GM15510 (cell line): ENCODE results near the gene HOTAIR.

Experiments used
- POLR2A ChIP-seq: IDR thresholded peaks from 3 replicates; pipeline ENCODE4 v1.6.1; 2011; ENCODE audit warnings: borderline replicate concordance; ENCODE audit not compliant: insufficient read length; ENCODE audit errors: extremely low read depth

HOTAIR gene

DNA sequence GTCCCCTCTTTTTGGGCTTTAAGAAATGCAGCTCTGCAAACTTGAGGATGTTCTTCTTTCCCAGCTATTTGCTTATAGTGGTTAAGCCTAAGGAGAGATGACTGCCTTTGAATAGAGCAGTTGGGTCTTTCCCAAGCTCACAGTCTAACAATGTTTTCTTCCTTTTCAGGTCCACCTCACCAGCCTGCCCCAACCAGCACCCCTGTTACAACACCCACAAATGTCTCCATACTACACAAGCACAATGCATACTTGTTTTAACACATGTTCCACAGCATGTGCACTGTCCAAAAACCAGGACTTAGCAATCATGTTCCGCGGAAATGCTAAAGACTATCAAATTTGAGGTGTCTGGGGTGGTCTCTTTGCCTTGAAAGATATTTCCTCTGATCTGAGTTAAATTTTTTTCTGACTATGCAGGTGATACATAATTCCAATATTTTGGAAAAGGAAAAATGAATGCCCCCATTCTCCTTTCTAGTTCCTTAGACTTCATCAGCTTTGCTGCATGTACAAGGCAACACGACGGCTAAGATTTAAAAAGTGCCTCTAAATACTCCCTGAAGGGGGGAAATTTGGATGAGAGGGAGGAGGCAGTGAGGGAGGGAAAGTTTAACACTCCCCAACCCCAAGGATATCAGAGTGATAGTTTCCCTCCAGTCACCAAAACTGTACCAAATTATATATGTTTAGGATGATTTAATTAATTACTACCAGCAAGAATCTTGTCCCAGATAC lies 42.7 kb downstream of the HOTAIR start:
- no peak for TF ChIP-seq POLR2A

DNA sequence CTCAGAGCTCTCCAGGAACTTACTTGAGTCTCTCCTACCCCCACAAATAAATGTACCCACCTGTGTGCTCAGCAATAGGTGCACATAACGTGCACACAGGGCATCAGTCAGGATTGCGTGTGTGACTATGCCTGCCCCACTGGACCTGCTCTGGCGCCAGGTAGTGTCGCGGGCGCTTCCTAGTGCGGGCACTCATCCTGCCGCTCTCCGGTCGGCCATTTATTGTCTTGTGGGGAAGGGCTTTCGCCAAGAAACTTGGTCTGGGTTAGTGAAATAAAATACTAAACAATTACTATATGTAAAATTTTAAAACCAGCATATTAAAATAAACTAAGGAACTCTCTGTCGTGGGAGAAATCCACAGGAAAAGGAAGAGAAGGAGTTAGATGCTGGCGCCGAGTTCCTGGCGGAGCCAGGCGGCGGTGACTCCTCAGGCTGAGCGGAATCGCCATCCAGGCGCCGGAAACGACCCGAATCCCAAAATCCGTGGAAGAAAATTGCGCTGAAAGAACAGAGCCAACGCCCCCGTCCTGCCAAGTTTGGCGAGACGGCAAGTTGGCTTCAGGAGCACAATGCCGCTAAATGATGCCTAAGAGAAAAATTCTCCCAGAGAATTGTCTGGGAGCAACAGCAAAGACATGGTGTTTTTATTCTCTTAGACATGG lies 44.0 kb downstream of the HOTAIR start:
- no peak for TF ChIP-seq POLR2A

- TF ChIP-seq POLR2A = no peak
These were observed 45.2 kb downstream of the HOTAIR start for GRCh38 chr12:53929527-53929926.

DNA sequence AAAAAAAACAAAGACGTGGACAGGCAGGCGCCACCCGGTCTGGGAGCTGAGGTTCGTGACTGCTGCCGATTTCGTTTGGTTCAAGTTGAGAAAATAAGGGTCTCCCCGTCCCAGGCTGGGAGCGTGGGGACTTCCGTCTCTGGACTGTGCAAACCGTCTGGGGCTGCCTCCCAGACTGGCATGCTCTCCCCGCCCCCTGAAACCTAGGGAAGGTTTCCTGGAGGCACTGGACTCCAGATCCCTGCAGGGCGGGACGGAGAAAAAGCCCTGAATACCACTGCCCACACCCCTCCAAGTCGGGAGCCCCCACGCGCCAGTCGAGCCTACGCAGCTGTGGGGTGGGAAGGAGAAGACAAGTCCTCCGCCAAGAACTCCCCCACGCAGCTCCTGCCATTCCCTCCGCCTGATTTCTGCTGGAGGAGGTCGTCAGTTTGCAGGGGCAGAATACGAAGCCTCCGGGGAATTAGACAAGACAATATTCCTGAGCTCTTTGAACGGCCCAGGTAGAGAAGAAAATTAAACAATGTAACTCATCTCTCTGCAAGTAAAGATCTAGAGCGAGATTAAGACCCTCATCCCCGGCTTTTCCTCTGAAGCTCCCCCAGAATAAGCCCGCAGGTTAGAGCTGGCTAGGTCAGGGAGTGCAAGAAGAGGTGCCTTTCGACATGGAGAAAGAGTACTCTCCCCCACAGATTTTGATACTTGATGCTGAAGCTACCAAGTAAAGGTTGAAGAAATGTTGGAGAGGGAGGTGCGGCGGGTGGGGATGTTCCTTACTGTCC lies 46.5 kb downstream of the HOTAIR start:
- TF ChIP-seq POLR2A = no peak

- no peak for TF ChIP-seq POLR2A
These were observed 47.3 kb downstream of the HOTAIR start for GRCh38 chr12:53927220-53928029.

- no peak for TF ChIP-seq POLR2A
These were observed 50.0 kb downstream of the HOTAIR start for GRCh38 chr12:53924521-53925405.

DNA sequence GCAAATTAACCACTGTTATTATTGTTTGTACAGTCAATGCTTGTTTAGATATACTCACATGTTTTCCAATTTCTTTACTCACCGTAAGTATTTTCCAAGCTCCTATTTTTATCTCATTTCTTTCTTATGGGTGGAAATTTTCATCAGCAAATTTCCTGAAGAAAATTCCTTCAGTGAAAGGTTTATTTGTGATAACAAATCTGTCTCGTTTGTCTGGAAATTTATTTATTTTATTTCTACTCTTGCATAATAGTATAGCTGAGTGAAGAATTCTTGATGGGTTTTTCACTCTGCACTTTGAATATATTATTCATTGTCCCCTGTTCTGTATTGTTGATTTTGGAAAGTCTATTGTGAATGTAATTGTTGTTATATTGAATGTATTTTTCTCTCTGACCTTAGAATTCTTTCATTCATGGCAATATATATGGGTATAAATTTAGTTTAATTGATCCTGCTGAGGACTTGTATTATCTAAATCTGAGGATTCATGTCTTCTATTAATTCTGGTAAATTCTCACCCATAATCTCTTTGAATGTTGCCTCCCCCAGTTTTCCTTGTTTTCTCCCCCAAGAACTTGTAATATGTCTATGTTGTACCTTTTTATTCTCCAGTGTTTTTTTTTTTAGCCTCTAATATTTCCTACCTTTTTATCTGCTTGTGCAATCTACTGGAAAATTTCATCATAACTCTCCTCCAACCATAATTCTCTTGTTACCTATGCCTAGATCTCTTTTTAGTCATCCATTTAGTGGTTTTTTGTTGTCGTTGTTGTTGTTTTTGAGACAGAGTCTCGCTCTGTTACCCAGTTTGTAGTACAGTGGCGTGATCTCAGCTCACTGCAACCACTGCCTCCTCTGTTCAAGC lies 57.7 kb downstream of the HOTAIR start:
- TF ChIP-seq POLR2A = no peak
